HepG2 (cell line): Measurements from ENCODE around the gene XAB2. TPM values are rescaled to one million over a fixed set of nuclear protein-coding genes. Genes with fewer than 3 reads are reported as not detected.

Experiments used
- MEIS2 ChIP-seq: sonication (generic); formaldehyde crosslinking; IDR thresholded peaks from 2 replicates; pipeline ENCODE4 v1.9.0; 2021; ENCODE audit warnings: mild to moderate bottlenecking, missing genetic modification reagents
- PLSCR1 ChIP-seq: sonication (generic); formaldehyde crosslinking; IDR thresholded peaks from 2 replicates; pipeline ENCODE4 v1.5.0; 2020; ENCODE audit warnings: missing genetic modification reagents, mild to moderate bottlenecking, borderline replicate concordance
- RFXAP ChIP-seq: sonication (generic); formaldehyde crosslinking; IDR thresholded peaks from 2 replicates; pipeline ENCODE4 v1.4.0; 2020; ENCODE audit warnings: missing genetic modification reagents, borderline replicate concordance
- SMYD3 ChIP-seq: sonication (generic); formaldehyde crosslinking; IDR thresholded peaks from 2 replicates; pipeline ENCODE4 v1.8.1; 2023; ENCODE audit warnings: mild to moderate bottlenecking, missing genetic modification reagents
- SRSF4 ChIP-seq: fragments of 200-400 bp; formaldehyde crosslinking; IDR thresholded peaks from one replicate; pipeline ENCODE4 v1.6.1; 2018; ENCODE audit warnings: mild to moderate bottlenecking, low read depth, low read length, moderate library complexity; ENCODE audit not compliant: poor library complexity, severe bottlenecking
- SRSF9 ChIP-seq: fragments of 200-400 bp; formaldehyde crosslinking; IDR thresholded peaks from 2 replicates; pipeline ENCODE4 v1.6.1; 2018; ENCODE audit warnings: borderline replicate concordance, mild to moderate bottlenecking, low read depth, low read length; ENCODE audit not compliant: insufficient read depth, poor library complexity, severe bottlenecking
- ZNF235 ChIP-seq: sonication (generic); formaldehyde crosslinking; IDR thresholded peaks from 2 replicates; pipeline ENCODE4 v1.8.1; 2023; ENCODE audit warnings: mild to moderate bottlenecking, missing genetic modification reagents, borderline replicate concordance
- ZNF382 ChIP-seq: sonication (generic); formaldehyde crosslinking; IDR thresholded peaks from 2 replicates; pipeline ENCODE4 v1.5.0; 2020; ENCODE audit warnings: missing genetic modification reagents, mild to moderate bottlenecking, borderline replicate concordance
- ZSCAN30 ChIP-seq: sonication (generic); formaldehyde crosslinking; IDR thresholded peaks from 2 replicates; pipeline ENCODE4 v1.5.0; 2020; ENCODE audit warnings: mild to moderate bottlenecking, missing genetic modification reagents
- polyA plus RNA-seq, 8 experiments: library from polyadenylated mRNA; depleted of rRNA in 3 of 8; stranded (reverse) in 7 of 8; unstranded in 1 of 8; fragments of >200 nt; fragmentation: Illumina TruSeq in 4 of 8; extraction: Trizol in 4 of 8; gene quantifications; 2 replicates each; pipeline versions ENCODE4 v1.2.1 to v1.2.3, GENCODE V29; 2011 to 2016; ENCODE audit warnings: low read depth in 4 of 8, missing spikeins in 1 of 8, mixed read lengths in 1 of 8; ENCODE audit not compliant: insufficient read depth in 1 of 8
- total RNA-seq, 5 experiments: library from RNA; depleted of rRNA; stranded (reverse); fragments of >200 nt; fragmentation: Illumina TruSeq; extraction: Trizol; gene quantifications; 2 replicates each; pipeline ENCODE4 v1.2.3, GENCODE V29; 2016; ENCODE audit warnings: low read depth in 1 of 5
- TF ChIP-seq, protein P1 (sequence below): sonication (generic); formaldehyde crosslinking; IDR thresholded peaks from one replicate; pipeline ENCODE4 v1.5.1; 2020; ENCODE audit warnings: mild to moderate bottlenecking, missing genetic modification reagents; ENCODE audit errors: not compliant biosample characterization
- TF ChIP-seq, protein P2 (sequence below): sonication (generic); formaldehyde crosslinking; IDR thresholded peaks from 2 replicates; pipeline ENCODE4 v1.5.1; 2020; ENCODE audit warnings: missing genetic modification reagents, mild to moderate bottlenecking, borderline replicate concordance
- TF ChIP-seq, protein P3 (sequence below): sonication (generic); formaldehyde crosslinking; IDR thresholded peaks from 2 replicates; pipeline ENCODE4 v1.4.0; 2020; ENCODE audit warnings: missing genetic modification reagents
- TF ChIP-seq, protein P4 (sequence below): sonication (generic); formaldehyde crosslinking; IDR thresholded peaks from 2 replicates; pipeline ENCODE4 v1.4.0; 2020; ENCODE audit warnings: mild to moderate bottlenecking, low read depth, missing genetic modification reagents

The XAB2 gene
- total and polyA plus RNA-seq, 2 of the 13 experiments (the other 11 are each of a cell fraction or from before 2014, with no cell fraction given) = 6.2 to 23.9 TPM

DNA sequence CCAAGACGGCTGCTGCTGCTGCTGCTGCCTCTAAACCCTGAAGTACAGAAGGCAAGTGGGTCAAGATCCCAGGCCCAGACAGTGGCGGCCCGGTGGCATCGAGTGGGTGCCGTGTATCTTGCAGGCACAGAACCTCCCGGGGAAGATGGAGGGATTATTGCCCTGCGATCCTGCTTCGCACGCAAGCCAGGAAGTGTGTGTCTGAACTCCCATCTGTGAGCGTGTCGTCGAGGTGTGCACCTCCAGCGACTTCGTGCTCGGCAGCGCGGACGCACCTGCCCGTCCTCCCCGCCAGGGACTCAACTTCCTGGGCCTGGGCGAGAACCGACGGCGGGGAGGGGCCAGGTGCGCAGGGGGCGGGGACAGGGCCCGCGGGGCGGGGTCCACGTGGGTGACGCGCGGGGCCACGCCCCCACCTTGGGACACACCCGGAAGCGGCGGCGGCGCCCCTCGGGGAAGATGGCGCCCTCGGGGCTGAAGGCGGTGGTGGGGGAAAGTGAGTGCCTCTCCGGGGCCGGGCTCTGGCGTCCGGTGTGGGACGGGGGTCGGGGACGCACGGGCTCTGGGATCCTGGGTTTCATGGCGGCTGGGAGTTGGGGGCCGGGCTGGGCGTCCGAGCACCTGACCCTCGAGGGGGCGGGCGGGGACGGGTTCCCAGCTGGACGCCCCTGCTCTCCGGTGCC is 7.5 kb upstream of the XAB2 start, which contains the start of gene STXBP2 (continued):
- TF ChIP-seq, protein P1, sequence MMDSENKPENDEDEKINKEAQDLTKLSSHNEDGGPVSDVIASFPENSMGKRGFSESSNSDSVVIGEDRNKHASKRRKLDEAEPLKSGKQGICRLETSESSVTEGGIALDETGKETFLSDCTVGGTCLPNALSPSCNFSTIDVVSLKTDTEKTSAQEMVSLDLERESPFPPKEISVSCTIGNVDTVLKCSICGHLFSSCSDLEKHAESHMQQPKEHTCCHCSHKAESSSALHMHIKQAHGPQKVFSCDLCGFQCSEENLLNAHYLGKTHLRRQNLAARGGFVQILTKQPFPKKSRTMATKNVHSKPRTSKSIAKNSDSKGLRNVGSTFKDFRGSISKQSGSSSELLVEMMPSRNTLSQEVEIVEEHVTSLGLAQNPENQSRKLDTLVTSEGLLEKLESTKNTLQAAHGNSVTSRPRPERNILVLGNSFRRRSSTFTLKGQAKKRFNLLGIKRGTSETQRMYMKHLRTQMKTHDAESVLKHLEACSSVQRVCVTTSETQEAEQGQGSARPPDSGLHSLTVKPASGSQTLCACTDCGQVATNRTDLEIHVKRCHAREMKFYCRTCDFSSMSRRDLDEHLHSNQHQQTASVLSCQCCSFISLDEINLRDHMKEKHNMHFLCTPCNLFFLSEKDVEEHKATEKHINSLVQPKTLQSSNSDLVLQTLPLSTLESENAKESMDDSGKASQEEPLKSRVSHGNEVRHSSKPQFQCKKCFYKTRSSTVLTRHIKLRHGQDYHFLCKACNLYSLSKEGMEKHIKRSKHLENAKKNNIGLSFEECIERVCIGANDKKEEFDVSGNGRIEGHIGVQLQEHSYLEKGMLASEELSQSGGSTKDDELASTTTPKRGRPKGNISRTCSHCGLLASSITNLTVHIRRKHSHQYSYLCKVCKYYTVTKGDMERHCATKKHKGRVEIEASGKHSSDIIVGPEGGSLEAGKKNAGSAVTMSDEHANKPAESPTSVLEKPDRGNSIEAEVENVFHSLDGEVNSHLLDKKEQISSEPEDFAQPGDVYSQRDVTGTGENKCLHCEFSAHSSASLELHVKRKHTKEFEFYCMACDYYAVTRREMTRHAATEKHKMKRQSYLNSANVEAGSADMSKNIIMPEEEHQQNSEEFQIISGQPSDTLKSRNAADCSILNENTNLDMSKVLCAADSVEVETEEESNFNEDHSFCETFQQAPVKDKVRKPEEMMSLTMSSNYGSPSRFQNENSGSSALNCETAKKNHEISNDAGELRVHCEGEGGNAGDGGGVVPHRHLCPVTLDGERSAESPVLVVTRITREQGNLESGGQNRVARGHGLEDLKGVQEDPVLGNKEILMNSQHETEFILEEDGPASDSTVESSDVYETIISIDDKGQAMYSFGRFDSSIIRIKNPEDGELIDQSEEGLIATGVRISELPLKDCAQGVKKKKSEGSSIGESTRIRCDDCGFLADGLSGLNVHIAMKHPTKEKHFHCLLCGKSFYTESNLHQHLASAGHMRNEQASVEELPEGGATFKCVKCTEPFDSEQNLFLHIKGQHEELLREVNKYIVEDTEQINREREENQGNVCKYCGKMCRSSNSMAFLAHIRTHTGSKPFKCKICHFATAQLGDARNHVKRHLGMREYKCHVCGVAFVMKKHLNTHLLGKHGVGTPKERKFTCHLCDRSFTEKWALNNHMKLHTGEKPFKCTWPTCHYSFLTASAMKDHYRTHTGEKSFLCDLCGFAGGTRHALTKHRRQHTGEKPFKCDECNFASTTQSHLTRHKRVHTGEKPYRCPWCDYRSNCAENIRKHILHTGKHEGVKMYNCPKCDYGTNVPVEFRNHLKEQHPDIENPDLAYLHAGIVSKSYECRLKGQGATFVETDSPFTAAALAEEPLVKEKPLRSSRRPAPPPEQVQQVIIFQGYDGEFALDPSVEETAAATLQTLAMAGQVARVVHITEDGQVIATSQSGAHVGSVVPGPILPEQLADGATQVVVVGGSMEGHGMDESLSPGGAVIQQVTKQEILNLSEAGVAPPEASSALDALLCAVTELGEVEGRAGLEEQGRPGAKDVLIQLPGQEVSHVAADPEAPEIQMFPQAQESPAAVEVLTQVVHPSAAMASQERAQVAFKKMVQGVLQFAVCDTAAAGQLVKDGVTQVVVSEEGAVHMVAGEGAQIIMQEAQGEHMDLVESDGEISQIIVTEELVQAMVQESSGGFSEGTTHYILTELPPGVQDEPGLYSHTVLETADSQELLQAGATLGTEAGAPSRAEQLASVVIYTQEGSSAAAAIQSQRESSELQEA = no peak
- TF ChIP-seq, protein P2, sequence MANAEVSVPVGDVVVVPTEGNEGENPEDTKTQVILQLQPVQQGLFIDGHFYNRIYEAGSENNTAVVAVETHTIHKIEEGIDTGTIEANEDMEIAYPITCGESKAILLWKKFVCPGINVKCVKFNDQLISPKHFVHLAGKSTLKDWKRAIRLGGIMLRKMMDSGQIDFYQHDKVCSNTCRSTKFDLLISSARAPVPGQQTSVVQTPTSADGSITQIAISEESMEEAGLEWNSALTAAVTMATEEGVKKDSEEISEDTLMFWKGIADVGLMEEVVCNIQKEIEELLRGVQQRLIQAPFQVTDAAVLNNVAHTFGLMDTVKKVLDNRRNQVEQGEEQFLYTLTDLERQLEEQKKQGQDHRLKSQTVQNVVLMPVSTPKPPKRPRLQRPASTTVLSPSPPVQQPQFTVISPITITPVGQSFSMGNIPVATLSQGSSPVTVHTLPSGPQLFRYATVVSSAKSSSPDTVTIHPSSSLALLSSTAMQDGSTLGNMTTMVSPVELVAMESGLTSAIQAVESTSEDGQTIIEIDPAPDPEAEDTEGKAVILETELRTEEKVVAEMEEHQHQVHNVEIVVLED = 0 out of 2 replicates have a peak, but pooled peaks have one; percentile 46
- TF ChIP-seq MEIS2 (CRISPR knock-in tag) = no peak
- no peak for TF ChIP-seq SMYD3
- TF ChIP-seq, protein P3, sequence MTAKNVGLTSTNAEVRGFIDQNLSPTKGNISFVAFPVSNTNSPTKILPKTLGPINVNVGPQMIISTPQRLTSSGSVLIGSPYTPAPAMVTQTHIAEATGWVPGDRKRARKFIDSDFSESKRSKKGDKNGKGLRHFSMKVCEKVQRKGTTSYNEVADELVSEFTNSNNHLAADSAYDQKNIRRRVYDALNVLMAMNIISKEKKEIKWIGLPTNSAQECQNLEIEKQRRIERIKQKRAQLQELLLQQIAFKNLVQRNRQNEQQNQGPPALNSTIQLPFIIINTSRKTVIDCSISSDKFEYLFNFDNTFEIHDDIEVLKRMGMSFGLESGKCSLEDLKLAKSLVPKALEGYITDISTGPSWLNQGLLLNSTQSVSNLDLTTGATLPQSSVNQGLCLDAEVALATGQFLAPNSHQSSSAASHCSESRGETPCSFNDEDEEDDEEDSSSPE = peak; percentile 79
- TF ChIP-seq PLSCR1 (CRISPR knock-in tag) = no peak
- no peak; the same call in 1 of the 2 replicates for TF ChIP-seq ZNF235 (CRISPR knock-in tag)
- TF ChIP-seq, protein P4, sequence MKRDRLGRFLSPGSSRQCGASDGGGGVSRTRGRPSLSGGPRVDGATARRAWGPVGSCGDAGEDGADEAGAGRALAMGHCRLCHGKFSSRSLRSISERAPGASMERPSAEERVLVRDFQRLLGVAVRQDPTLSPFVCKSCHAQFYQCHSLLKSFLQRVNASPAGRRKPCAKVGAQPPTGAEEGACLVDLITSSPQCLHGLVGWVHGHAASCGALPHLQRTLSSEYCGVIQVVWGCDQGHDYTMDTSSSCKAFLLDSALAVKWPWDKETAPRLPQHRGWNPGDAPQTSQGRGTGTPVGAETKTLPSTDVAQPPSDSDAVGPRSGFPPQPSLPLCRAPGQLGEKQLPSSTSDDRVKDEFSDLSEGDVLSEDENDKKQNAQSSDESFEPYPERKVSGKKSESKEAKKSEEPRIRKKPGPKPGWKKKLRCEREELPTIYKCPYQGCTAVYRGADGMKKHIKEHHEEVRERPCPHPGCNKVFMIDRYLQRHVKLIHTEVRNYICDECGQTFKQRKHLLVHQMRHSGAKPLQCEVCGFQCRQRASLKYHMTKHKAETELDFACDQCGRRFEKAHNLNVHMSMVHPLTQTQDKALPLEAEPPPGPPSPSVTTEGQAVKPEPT (CRISPR knock-in tag) = peak; percentile 71; the same call in 1 of the 2 replicates
- TF ChIP-seq ZNF382 = no peak
- TF ChIP-seq SRSF9 = no peak
- TF ChIP-seq ZSCAN30 (CRISPR knock-in tag) = no peak
- TF ChIP-seq SRSF4 = no peak
- peak; percentile 83; the same call in 1 of the 2 replicates for TF ChIP-seq RFXAP
